ENCODE results near the gene CALCOCO2.
"Not testable (repeated sequence)": the region's sequence is repeated elsewhere in the genome, so short reads cannot be mapped to it uniquely, and the experiment has no call there.

Gene CALCOCO2

GRCh38 chr17:48825446-48826381 lies 5.1 kb upstream of the CALCOCO2 start:
- no peak for FAIRE-seq

GRCh38 chr17:48831549-48831883 lies 681 bp downstream of the CALCOCO2 start:
- FAIRE-seq: no peak

- FAIRE-seq: no peak
These were observed 4.1 kb downstream of the CALCOCO2 start for GRCh38 chr17:48834973-48835372.

GRCh38 chr17:48835971-48836370 lies 5.1 kb downstream of the CALCOCO2 start:
- FAIRE-seq: no peak

GRCh38 chr17:48837458-48837857 lies 6.6 kb downstream of the CALCOCO2 start:
- FAIRE-seq: not testable (repeated sequence)

GRCh38 chr17:48840441-48840840 lies 9.6 kb downstream of the CALCOCO2 start:
- FAIRE-seq: no peak

- no peak for FAIRE-seq
These were observed 10.6 kb downstream of the CALCOCO2 start for GRCh38 chr17:48841395-48841831.

- no peak for FAIRE-seq
These were observed 11.9 kb downstream of the CALCOCO2 start for GRCh38 chr17:48842746-48843145.

GRCh38 chr17:48843187-48843900 lies 12.5 kb downstream of the CALCOCO2 start:
- FAIRE-seq: no peak

- FAIRE-seq: no peak
These were observed 20.0 kb downstream of the CALCOCO2 start for GRCh38 chr17:48850792-48851323.

- no peak for FAIRE-seq
These were observed 24.1 kb downstream of the CALCOCO2 start for GRCh38 chr17:48854774-48855476.

- no peak for FAIRE-seq
These were observed 25.4 kb downstream of the CALCOCO2 start for GRCh38 chr17:48856122-48856821.

- no peak for FAIRE-seq
These were observed 29.2 kb downstream of the CALCOCO2 start for GRCh38 chr17:48860034-48860433.

GRCh38 chr17:48860456-48860855 lies 29.6 kb downstream of the CALCOCO2 start:
- FAIRE-seq: no peak

- FAIRE-seq: no peak
These were observed 38.2 kb downstream of the CALCOCO2 start for GRCh38 chr17:48868916-48869500.

GRCh38 chr17:48869821-48870318 lies 39.0 kb downstream of the CALCOCO2 start:
- no peak for FAIRE-seq

GRCh38 chr17:48871035-48871550 lies 40.3 kb downstream of the CALCOCO2 start:
- FAIRE-seq: no peak

GRCh38 chr17:48871551-48872351 lies 40.9 kb downstream of the CALCOCO2 start:
- no peak for FAIRE-seq

- not testable (repeated sequence) for FAIRE-seq
These were observed 41.6 kb downstream of the CALCOCO2 start for GRCh38 chr17:48872409-48872808.

- no peak for FAIRE-seq
These were observed 42.4 kb downstream of the CALCOCO2 start for GRCh38 chr17:48873209-48873608.

All from A204.1 (cell line).